K562 (cell line): Measurements from ENCODE around the gene TIAM1. TPM values are rescaled to one million over a fixed set of nuclear protein-coding genes. Genes with fewer than 3 reads are reported as not detected.

Experiments used
- ATAC-seq: fragments of 200-7000 bp; cut with Tn5 transposase; 3 replicates; pipeline ENCODE4 v1.9.1; 2020; ENCODE audit warnings: moderate library complexity
- BruUV-seq: library from RNA; stranded (reverse); fragments of 400-500 nt; replicated peaks from 2 replicates; lab custom pipeline; 2021; lab: Mats Ljungman, UMichigan
- CTCF ChIA-PET: fragments of 300-600 bp; formaldehyde crosslinking; extraction: SDS; loops from one replicate; lab custom pipeline; 2021; ENCODE audit warnings: low intra/inter-chr PET ratio; lab: Yijun Ruan, JAX
- POLR2A ChIA-PET: fragments of 300-600, 350-650 bp; sonication (Branson Sonifier 250); formaldehyde crosslinking; extraction: SDS; loops from one replicate; lab custom pipeline; 2021; ENCODE audit warnings: antibody characterized with exemption, inconsistent platforms; lab: Yijun Ruan, JAX
- DNase-seq, 4 experiments: peaks; one replicate each; pipeline versions ENCODE4 v3.0.0 to v3.0.0-alpha.2; 2011 to 2018; ENCODE audit warnings: low spot score in 3 of 4, mixed read lengths in 3 of 4; ENCODE audit errors: extremely low read depth in 1 of 4
- FAIRE-seq: peaks from 2 replicates; lab custom pipeline; 2011; peaks lifted over from hg19 to GRCh38; lab: Jason Lieb, UNC
- H2AFZ ChIP-seq: 2 replicates; pipeline ENCODE4 v1.6.0; 2011; ENCODE audit warnings: low read depth, low read length, control low read depth, inconsistent platforms
- H3K27ac ChIP-seq: fragments of 200-600 bp; 3 replicates; pipeline ENCODE4 v1.8.0; 2011; ENCODE audit warnings: low read depth, mild to moderate bottlenecking, control low read depth, inconsistent platforms, low read length, moderate library complexity, mixed read lengths; ENCODE audit errors: extremely low read depth
- H3K27me3 ChIP-seq, 2 experiments: fragments of 300-600 bp in 1 of 2; 2 replicates in 1 of 2; 3 replicates in 1 of 2; pipeline versions ENCODE4 v1.6.0 to v1.8.0; 2011; ENCODE audit warnings: inconsistent platforms in 2 of 2, low read length in 2 of 2, mild to moderate bottlenecking in 1 of 2, mixed read lengths in 1 of 2, moderate library complexity in 1 of 2; ENCODE audit not compliant: control insufficient read depth in 2 of 2, insufficient read depth in 2 of 2
- H3K36me3 ChIP-seq: fragments of 300-600 bp; 3 replicates; pipeline ENCODE4 v1.8.0; 2011; ENCODE audit warnings: mild to moderate bottlenecking, low read length, inconsistent platforms; ENCODE audit not compliant: control insufficient read depth, insufficient read depth
- H3K4me1 ChIP-seq, 2 experiments: fragments of 200-600 bp in 1 of 2; replicated peaks in 1 of 2; 2 replicates in 1 of 2; 3 replicates in 1 of 2; pipeline versions ENCODE4 v1.5.1 to v1.8.0; 2011; ENCODE audit warnings: inconsistent platforms in 2 of 2, low read length in 2 of 2, mild to moderate bottlenecking in 1 of 2, mixed read lengths in 1 of 2, moderate library complexity in 1 of 2; ENCODE audit not compliant: control insufficient read depth in 2 of 2, insufficient read depth in 2 of 2
- H3K4me2 ChIP-seq: 2 replicates; pipeline ENCODE4 v1.6.1; 2011; ENCODE audit warnings: low read length, control low read depth, inconsistent platforms, mixed read lengths; ENCODE audit not compliant: insufficient read depth
- H3K4me3 ChIP-seq: fragments of 200-600 bp; sonication (generic), shearing (Covaris generic); 2 replicates; pipeline ENCODE4 v1.5.1; 2016; ENCODE audit warnings: control low read depth, inconsistent platforms
- H3K79me2 ChIP-seq: fragments of 200-600 bp; 3 replicates; pipeline ENCODE4 v1.8.0; 2011; ENCODE audit warnings: low read length, inconsistent platforms; ENCODE audit not compliant: control insufficient read depth, insufficient read depth
- H3K9ac ChIP-seq, 2 experiments: 2 replicates each; pipeline versions ENCODE4 v1.6.0 to v1.6.1; 2011; ENCODE audit warnings: low read depth in 2 of 2, low read length in 2 of 2, control low read depth in 1 of 2, inconsistent platforms in 1 of 2, mild to moderate bottlenecking in 1 of 2, mixed read lengths in 1 of 2; ENCODE audit not compliant: insufficient read depth in 1 of 2
- H3K9me1 ChIP-seq: one replicate; pipeline ENCODE4 v1.6.0; 2011; ENCODE audit warnings: inconsistent platforms, mild to moderate bottlenecking, low read length, moderate library complexity; ENCODE audit not compliant: control insufficient read depth, insufficient read depth
- H3K9me3 ChIP-seq: replicated peaks from 2 replicates; pipeline ENCODE4 v1.5.1; 2011; ENCODE audit warnings: low read depth, low read length, inconsistent platforms; ENCODE audit not compliant: control insufficient read depth, insufficient read depth
- H4K20me1 ChIP-seq: replicated peaks from 2 replicates; pipeline ENCODE4 v1.6.1; 2011; ENCODE audit warnings: low read length, inconsistent platforms, mixed read lengths; ENCODE audit not compliant: control insufficient read depth, insufficient read depth
- BACH1 ChIP-seq: fragments of 200-800 bp; sonication (Bioruptor generic); IDR thresholded peaks from 2 replicates; pipeline ENCODE4 v1.6.1; 2016; ENCODE audit warnings: missing genetic modification characterization, missing compliant biosample characterization
- C11orf30 ChIP-seq: fragments of 450-650 bp; IDR thresholded peaks from 2 replicates; pipeline ENCODE4 v1.6.1; 2016; ENCODE audit warnings: low read depth, mild to moderate bottlenecking
- CBX8 ChIP-seq: fragments of 200-600 bp; sonication (generic); IDR thresholded peaks from 2 replicates; pipeline ENCODE4 v1.6.1; 2012; ENCODE audit warnings: borderline replicate concordance, mixed run types, low read depth, mild to moderate bottlenecking, moderate library complexity, mixed read lengths, low read length, control low read depth, inconsistent platforms; ENCODE audit not compliant: poor library complexity, severe bottlenecking; ENCODE audit errors: extremely low read depth
- FIP1L1 ChIP-seq: fragments of 200-400 bp; formaldehyde crosslinking; IDR thresholded peaks from 2 replicates; pipeline ENCODE4 v1.6.1; 2018; ENCODE audit warnings: mild to moderate bottlenecking, low read depth, low read length; ENCODE audit not compliant: poor library complexity, severe bottlenecking
- HDAC6 ChIP-seq: IDR thresholded peaks from 2 replicates; pipeline ENCODE4 v1.6.1; 2012; ENCODE audit warnings: low read depth, mild to moderate bottlenecking, control low read depth, inconsistent platforms, low read length, moderate library complexity
- HMG20A ChIP-seq: fragments of 450-650 bp; formaldehyde crosslinking; conservative IDR thresholded peaks from 2 replicates; pipeline ENCODE4 v1.4.0; 2020; ENCODE audit warnings: mild to moderate bottlenecking, mixed read lengths
- KDM1A ChIP-seq, 2 experiments: fragments of 450-650 bp; IDR thresholded peaks; 2 replicates each; pipeline ENCODE4 v1.6.1; 2016; ENCODE audit warnings: mild to moderate bottlenecking in 2 of 2
- NFRKB ChIP-seq: fragments of 450-650 bp; IDR thresholded peaks from 2 replicates; pipeline ENCODE4 v1.6.1; 2016; ENCODE audit warnings: low read depth
- SRSF7 ChIP-seq: fragments of 200-400 bp; formaldehyde crosslinking; optimal IDR thresholded peaks from 2 replicates; pipeline ENCODE3; 2017; ENCODE audit warnings: mild to moderate bottlenecking, low read depth, low read length
- TEAD2 ChIP-seq: fragments of 450-650 bp; IDR thresholded peaks from 2 replicates; pipeline ENCODE4 v1.6.1; 2016; ENCODE audit warnings: missing genetic modification characterization, control low read depth, missing compliant biosample characterization
- USF1 ChIP-seq: sonication (generic); formaldehyde crosslinking; IDR thresholded peaks from 2 replicates; pipeline ENCODE4 v1.9.0; 2022; ENCODE audit warnings: mild to moderate bottlenecking, missing genetic modification reagents
- ZNF134 ChIP-seq: fragments of 250-450 bp; sonication (Bioruptor Pico); conservative IDR thresholded peaks from 2 replicates; pipeline ENCODE4 v1.4.0; 2020
- ZNF77 ChIP-seq: fragments of 250-450 bp; sonication (Bioruptor Pico); IDR thresholded peaks from 2 replicates; pipeline ENCODE4 v1.5.0; 2020
- ZSCAN29 ChIP-seq: fragments of 450-650 bp; IDR thresholded peaks from 2 replicates; pipeline ENCODE4 v1.6.1; 2017
- WGBS: fragments of 100-300 bp; shearing (Covaris generic); methylation state at CpG from one replicate; pipeline ENCODE4 v1.1.6; 2016; ENCODE audit warnings: low coverage, mixed read lengths; ENCODE audit not compliant: insufficient coverage; ENCODE audit errors: missing lambda C conversion rate; 5-methylcytosine and 5-hydroxymethylcytosine counted together
- in situ Hi-C: fragments of 300-500 bp; cut with MboI; formaldehyde crosslinking; loops from 4 replicates; pipeline ENCODE4 v1.15.0; 2018; ENCODE audit warnings: inconsistent platforms, mixed read lengths
- intact Hi-C: fragments of 100-400 bp; cut with micrococcal nuclease; formaldehyde crosslinking; loops from 2 replicates; pipeline ENCODE4 v1.14.2; 2022
- polyA plus RNA-seq, 8 experiments: library from polyadenylated mRNA; depleted of rRNA in 4 of 8; stranded (reverse) in 5 of 8; unstranded in 3 of 8; fragments of >200 nt; fragmentation: Nextera tagmentation in 2 of 8; fragmentation: Illumina TruSeq in 1 of 8; extraction: Ambion mirVana in 2 of 8; extraction: Trizol in 1 of 8; gene quantifications; 2 replicates each; pipeline versions ENCODE4 v1.2.1 to v1.2.3, GENCODE V29; 2011 to 2014; ENCODE audit warnings: inconsistent platforms in 1 of 8, missing spikeins in 1 of 8
- total RNA-seq, 7 experiments: library from RNA; depleted of rRNA in 6 of 7; stranded (reverse); fragments of >200 nt in 6 of 7; fragmentation: Illumina TruSeq in 2 of 7; extraction: Trizol in 2 of 7; gene quantifications; 2 replicates each; pipeline versions ENCODE4 v1.2.1 to v1.2.3, GENCODE V29; 2011 to 2021; ENCODE audit warnings: low replicate concordance in 1 of 7

TIAM1 gene
- total and polyA plus RNA-seq, 9 of the 15 experiments (the other 6 are each of a cell fraction or from before 2014, with no cell fraction given), result 0.11 TPM; not detected in 8

GRCh38 chr21:31332525-31332924 lies 11.5 kb downstream of the TIAM1 start:
- ChIA-PET POLR2A (no interaction called here), CTCF (no interaction called here)
- Histone ChIP-seq H3K4me3 (no peak overlapping the region), H3K79me2 (no peaks in the 10 kb centered on the region), H3K4me1 (no peaks in the 10 kb centered on the region), H3K27ac (no peak overlapping the region), H3K9ac (no peak overlapping the region), H4K20me1 (no peaks in the 10 kb centered on the region), H3K9me1 (no peaks in the 10 kb centered on the region), H3K9me3 (no peaks in the 10 kb centered on the region), H3K4me2 (no peak overlapping the region), H3K27me3 (peaks cover 4 to 13% of the 10 kb centered on the region in 2 experiments; a peak in 2 of 5 replicates), H2AFZ (no peak overlapping the region), H3K36me3 (no peaks in the 10 kb centered on the region)
- intact Hi-C loops, result no loop called here
- no TSS peak for BruUV-seq
- in situ Hi-C loops, result no loop called here
- 0% methylated on average over 2 of the region's 2 CpGs for WGBS
- no peak for DNase-seq
- FAIRE-seq, result no peak
- no peak for ATAC-seq
- no peak for TF ChIP-seq ZNF77 (CRISPR knock-in tag)
- TF ChIP-seq TEAD2 (tag), result no peak
- no peak for TF ChIP-seq HDAC6
- TF ChIP-seq HMG20A (CRISPR knock-in tag), result no peak
- no peak for TF ChIP-seq FIP1L1
- TF ChIP-seq KDM1A (IDR thresholded peaks at IDR 0.05), result no peak

DNA sequence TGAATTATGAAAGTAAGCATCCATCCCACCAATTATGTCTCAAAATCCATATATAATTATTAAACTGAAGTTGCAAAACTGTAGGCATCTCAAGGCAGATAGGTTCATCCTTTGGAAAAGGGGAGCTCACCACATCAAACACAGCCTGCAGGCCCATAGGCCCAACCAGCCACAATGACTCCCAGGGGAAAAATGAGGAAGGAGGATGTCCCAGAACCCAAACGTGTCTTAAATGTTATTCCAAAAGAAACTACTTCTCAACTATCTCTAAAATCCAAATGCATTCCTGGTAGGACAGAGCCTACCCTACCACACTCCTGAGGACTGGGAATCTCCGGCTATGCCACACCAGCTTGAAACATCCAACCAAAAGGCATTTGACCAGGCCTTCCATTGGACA lies 12.8 kb downstream of the TIAM1 start:
- no peak overlapping the region for H3K4me3 ChIP-seq
- in situ Hi-C loops (no loop called here), intact Hi-C loops (no loop called here)
- no peak for DNase-seq
- H3K27me3 ChIP-seq, result peaks cover 4 to 10% of the 10 kb centered on the region in 2 experiments; a peak in 2 of 5 replicates
- WGBS, result 0% methylated on average over 2 of the region's 2 CpGs
- no peaks in the 10 kb centered on the region for H3K36me3 ChIP-seq
- no peak overlapping the region for H3K9ac ChIP-seq
- FAIRE-seq, result no peak
- H3K27ac ChIP-seq, result no peak overlapping the region
- no peaks in the 10 kb centered on the region for H3K79me2 ChIP-seq
- POLR2A ChIA-PET, result no interaction called here
- no TSS peak for BruUV-seq
- no peak for ATAC-seq
- CTCF ChIA-PET, result no interaction called here
- no peaks in the 10 kb centered on the region for H4K20me1 ChIP-seq
- H3K9me1 ChIP-seq, result no peaks in the 10 kb centered on the region
- no peaks in the 10 kb centered on the region for H3K4me1 ChIP-seq
- H2AFZ ChIP-seq, result no peak overlapping the region
- H3K4me2 ChIP-seq, result no peak overlapping the region
- H3K9me3 ChIP-seq, result no peaks in the 10 kb centered on the region
- no peak for TF ChIP-seq ZNF134 (CRISPR knock-in tag)
- TF ChIP-seq BACH1 (tag), result no peak
- TF ChIP-seq C11orf30, result no peak
- no peak for TF ChIP-seq NFRKB
- no peak for TF ChIP-seq CBX8
- no peak for TF ChIP-seq ZSCAN29
- TF ChIP-seq SRSF7, result no peak
- no peak for TF ChIP-seq USF1 (CRISPR knock-in tag)
